ENCODE measurements around the gene SMIM33.

GRCh38 chr5:139514486-139514856 is 43.7 kb downstream of the SMIM33 start:
- TF ChIP-seq CTCF (IDR thresholded peaks at IDR 0.05), result no peak
- TF ChIP-seq POLR2AphosphoS5 (IDR thresholded peaks at IDR 0.05), result no peak

Data from sigmoid colon (tissue), 4 donors.